ENCODE measurements around the gene TMEM150C.

TMEM150C gene

DNA sequence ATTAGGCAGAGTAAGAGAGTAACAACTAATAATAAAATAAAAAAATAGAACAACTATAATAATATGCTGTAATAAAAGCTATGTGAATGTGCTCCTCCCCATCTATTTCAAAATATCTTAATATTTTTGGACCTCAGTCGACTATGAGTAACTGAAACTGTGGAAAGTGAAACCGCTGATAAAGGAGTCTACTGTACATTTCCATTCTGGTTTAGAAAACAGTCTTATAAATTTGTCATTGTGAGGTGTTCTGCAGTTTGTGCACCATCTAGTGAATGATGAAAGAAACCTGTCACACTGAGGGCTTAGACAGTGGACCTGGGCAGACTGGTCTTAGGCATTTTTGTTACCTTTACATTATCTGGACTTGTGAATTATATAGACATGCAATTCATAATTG, 42.0 kb downstream of the TMEM150C start:
- Histone ChIP-seq H3K9me3 (no peaks in the 10 kb centered on the region), H3K4me3 (no peak overlapping the region), H3K4me1 (peaks cover 14% of the 10 kb centered on the region), H3K4me2 (no peak overlapping the region), H3K9ac (no peak overlapping the region), H3K36me3 (no peaks in the 10 kb centered on the region), H4K20me1 (no peaks in the 10 kb centered on the region), H3K27ac (no peak overlapping the region), H3K27me3 (no peaks in the 10 kb centered on the region)
- no peak for TF ChIP-seq Cebpa-rat (IDR thresholded peaks at IDR 0.05)

DNA sequence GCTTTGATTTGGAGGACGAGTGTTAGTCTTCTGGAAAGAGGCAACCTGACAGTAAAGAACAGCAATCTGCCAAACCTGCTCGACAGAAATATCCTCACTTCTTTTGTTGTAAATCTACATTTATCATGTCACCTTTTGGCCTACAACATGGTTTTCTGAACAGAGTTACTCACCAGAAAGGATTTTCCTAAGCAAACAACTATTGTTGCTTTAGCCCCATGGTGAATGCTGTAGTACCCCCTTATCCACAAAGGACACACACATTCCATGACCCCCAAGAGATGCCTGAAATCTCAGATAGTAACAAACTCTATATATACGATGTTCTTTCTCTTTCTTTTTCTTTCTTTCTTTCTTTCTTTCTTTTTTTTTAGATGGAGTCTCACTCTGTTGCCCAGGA, 42.7 kb downstream of the TMEM150C start:
- H3K27ac ChIP-seq, result no peak overlapping the region
- H3K4me3 ChIP-seq, result no peak overlapping the region
- no peaks in the 10 kb centered on the region for H4K20me1 ChIP-seq
- H3K9me3 ChIP-seq, result no peaks in the 10 kb centered on the region
- no peak overlapping the region for H3K9ac ChIP-seq
- no peak for TF ChIP-seq Cebpa-rat (IDR thresholded peaks at IDR 0.05)
- peaks cover 14% of the 10 kb centered on the region for H3K4me1 ChIP-seq
- no peaks in the 10 kb centered on the region for H3K27me3 ChIP-seq
- no peak overlapping the region for H3K4me2 ChIP-seq
- no peaks in the 10 kb centered on the region for H3K36me3 ChIP-seq

DNA sequence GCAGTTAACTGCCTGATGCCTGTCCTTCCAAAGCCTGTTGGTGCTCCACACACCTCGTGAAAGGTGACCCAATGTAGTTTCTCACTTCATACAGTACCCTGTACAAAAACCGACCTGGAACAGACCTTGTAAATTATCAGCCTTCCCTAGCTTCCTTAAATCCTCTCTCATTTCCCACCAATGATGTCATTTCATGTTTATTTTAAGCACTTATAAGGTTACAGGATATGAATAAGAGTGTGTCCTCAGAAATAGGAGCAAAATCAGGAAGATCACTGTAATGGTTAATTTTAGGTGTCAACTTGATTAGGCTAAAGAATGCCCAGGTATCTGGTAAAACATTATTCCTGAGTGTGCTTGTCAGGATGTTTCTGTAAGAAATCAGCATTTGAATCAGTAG, 44.7 kb downstream of the TMEM150C start:
- Histone ChIP-seq H3K27me3 (no peaks in the 10 kb centered on the region), H3K36me3 (no peaks in the 10 kb centered on the region), H3K9me3 (no peaks in the 10 kb centered on the region), H3K4me3 (no peak overlapping the region), H4K20me1 (no peaks in the 10 kb centered on the region), H3K27ac (no peak overlapping the region), H3K4me1 (peaks cover 14% of the 10 kb centered on the region), H3K4me2 (no peak overlapping the region), H3K9ac (no peak overlapping the region)
- no peak for TF ChIP-seq Cebpa-rat (IDR thresholded peaks at IDR 0.05)

DNA sequence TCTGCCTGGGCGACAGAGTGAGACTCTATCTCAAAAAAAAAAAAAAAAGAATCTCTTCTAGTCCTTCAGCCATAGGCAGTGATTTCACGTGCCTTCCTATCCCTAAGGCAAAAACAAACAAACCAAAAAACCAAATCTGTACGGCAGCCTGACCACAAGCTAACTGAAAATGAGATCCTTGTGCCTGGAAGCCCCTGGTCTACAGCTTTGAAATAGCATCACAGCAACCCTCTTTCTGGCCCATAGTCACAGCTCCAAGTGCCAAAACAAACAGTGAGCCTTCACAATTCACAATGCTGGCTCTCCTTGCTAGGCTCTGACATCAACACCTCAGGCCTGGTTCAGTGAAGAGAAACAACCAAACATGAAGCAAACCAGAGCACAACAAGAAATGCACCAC, 46.1 kb downstream of the TMEM150C start:
- H3K9ac ChIP-seq, result no peak overlapping the region
- peaks cover 14% of the 10 kb centered on the region for H3K4me1 ChIP-seq
- no peaks in the 10 kb centered on the region for H3K27me3 ChIP-seq
- H3K4me2 ChIP-seq, result peak overlapping the region; percentile 36
- no peaks in the 10 kb centered on the region for H3K36me3 ChIP-seq
- no peaks in the 10 kb centered on the region for H3K9me3 ChIP-seq
- TF ChIP-seq Cebpa-rat (IDR thresholded peaks at IDR 0.05), result no peak
- no peak overlapping the region for H3K4me3 ChIP-seq
- H4K20me1 ChIP-seq, result no peaks in the 10 kb centered on the region
- H3K27ac ChIP-seq, result no peak overlapping the region

DNA sequence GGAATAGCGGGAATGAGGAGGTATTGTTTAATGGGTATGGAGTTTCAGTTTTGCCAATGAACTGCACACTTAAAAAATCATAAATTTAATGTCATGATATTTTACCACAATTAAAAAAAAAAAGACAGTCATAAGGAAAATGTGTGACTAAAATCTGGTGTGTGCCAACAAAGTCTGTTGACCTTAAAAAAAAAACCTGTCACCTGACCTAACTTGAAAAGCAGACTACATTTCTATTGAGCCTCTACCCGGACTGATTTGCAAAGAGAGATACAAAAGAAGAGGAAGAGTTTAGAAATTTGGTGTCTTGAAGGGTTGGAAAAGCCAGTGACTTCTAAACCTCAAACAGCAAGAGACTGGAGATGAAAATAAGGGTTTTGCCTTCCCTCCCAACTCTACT, 48.4 kb downstream of the TMEM150C start:
- no peak overlapping the region for H3K27ac ChIP-seq
- no peaks in the 10 kb centered on the region for H3K9me3 ChIP-seq
- no peak overlapping the region for H3K4me2 ChIP-seq
- H3K36me3 ChIP-seq, result no peaks in the 10 kb centered on the region
- no peaks in the 10 kb centered on the region for H4K20me1 ChIP-seq
- H3K27me3 ChIP-seq, result no peaks in the 10 kb centered on the region
- no peak overlapping the region for H3K9ac ChIP-seq
- no peak for TF ChIP-seq Cebpa-rat (IDR thresholded peaks at IDR 0.05)
- H3K4me3 ChIP-seq, result no peak overlapping the region
- H3K4me1 ChIP-seq, result peaks cover 19% of the 10 kb centered on the region

DNA sequence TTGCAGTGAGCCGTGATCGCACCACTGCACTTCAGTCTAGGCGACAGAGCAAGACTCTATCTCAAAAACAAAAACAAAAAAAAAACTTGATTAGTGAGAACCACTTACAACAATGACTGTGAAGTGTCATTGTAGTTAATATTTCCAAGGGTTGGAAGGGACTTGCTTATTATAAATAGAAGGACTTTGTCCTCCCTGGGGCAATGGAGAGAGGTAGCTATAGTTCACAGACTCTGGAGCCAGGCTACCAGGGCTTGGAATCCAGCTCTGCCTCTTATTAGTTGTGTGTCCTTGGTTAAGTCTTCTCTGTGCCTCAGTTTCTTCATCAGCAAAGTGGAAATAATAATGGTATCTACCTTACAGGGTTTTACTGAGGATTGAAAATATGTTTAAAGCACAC, 51.6 kb downstream of the TMEM150C start:
- no peaks in the 10 kb centered on the region for H3K27me3 ChIP-seq
- peaks cover 7% of the 10 kb centered on the region for H3K4me1 ChIP-seq
- no peak overlapping the region for H3K27ac ChIP-seq
- H3K9me3 ChIP-seq, result no peaks in the 10 kb centered on the region
- H3K4me2 ChIP-seq, result no peak overlapping the region
- no peaks in the 10 kb centered on the region for H4K20me1 ChIP-seq
- no peak overlapping the region for H3K4me3 ChIP-seq
- no peak overlapping the region for H3K9ac ChIP-seq
- no peaks in the 10 kb centered on the region for H3K36me3 ChIP-seq
- TF ChIP-seq Cebpa-rat (IDR thresholded peaks at IDR 0.05), result no peak

DNA sequence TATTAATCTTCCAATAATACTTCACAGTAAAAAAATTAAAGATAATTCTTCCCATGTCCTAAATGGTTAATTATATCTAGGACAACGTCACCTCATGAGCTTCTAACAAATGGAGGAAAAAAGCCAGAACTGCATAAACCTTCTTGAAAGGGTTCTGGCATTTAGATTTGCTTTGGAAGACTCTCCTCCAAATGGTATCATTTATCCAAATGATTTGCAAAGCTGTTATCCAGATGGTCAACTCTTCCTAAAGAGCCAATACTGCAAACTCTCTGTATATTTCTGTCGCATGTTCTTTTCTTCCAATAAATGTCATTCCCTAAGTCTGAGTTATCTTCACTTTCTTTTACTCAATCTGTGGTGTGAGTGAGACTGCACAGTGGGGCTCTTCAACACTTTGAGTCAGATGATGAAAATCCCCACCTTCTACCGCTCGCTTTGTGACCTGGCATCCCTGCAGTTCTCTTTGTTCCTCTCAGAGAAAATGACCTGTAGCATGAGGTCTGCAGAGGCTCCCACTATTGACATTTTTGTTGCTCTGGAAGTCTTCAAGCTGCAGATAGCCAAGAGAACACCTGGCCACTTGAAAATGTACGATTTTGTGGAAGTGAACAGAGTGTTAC, 52.9 kb downstream of the TMEM150C start:
- Histone ChIP-seq H3K4me3 (no peak overlapping the region), H3K9me3 (no peaks in the 10 kb centered on the region), H3K27me3 (no peaks in the 10 kb centered on the region), H3K4me1 (peaks cover 5% of the 10 kb centered on the region), H3K4me2 (no peak overlapping the region), H3K27ac (no peak overlapping the region), H3K9ac (no peak overlapping the region), H4K20me1 (no peaks in the 10 kb centered on the region), H3K36me3 (no peaks in the 10 kb centered on the region)
- TF ChIP-seq Cebpa-rat (IDR thresholded peaks at IDR 0.05), result no peak

DNA sequence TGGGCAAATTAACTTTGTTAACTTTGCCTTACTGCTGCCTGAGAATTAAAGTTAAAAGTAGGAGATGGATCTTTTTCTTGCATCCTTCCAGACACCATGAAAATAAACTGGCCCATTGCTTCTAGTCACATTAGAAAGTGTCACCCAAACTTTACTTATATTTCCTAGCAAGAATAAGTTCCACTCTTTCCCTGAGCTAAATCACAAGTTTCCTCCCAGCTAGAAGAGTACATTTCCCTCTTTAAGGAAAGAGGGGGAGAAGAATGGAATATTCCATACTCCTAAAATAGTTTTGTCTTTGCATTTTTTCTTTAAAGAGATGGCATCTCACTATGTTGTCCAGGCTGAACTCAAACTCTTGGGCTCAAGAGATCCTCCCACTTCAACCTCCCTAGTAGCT, 53.8 kb downstream of the TMEM150C start:
- H3K9ac ChIP-seq, result no peak overlapping the region
- TF ChIP-seq Cebpa-rat (IDR thresholded peaks at IDR 0.05), result no peak
- H3K4me3 ChIP-seq, result no peak overlapping the region
- H3K36me3 ChIP-seq, result no peaks in the 10 kb centered on the region
- H3K4me2 ChIP-seq, result no peak overlapping the region
- H4K20me1 ChIP-seq, result no peaks in the 10 kb centered on the region
- no peak overlapping the region for H3K27ac ChIP-seq
- H3K4me1 ChIP-seq, result peaks cover 5% of the 10 kb centered on the region
- H3K9me3 ChIP-seq, result no peaks in the 10 kb centered on the region
- H3K27me3 ChIP-seq, result no peaks in the 10 kb centered on the region

DNA sequence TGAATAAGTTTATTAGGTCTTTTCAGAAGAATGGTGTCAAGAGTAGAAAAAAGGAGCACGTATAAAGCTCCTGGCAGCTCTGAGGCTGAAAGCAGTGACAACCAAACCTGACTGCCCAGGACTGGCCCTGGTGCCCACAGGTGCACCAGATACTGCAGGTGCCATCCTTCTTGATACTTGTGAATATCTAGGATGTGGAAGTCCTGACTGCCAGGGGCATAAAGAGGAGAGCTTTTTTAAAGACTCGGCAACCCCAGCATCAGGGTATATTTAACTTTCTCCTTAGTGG, 60.7 kb downstream of the TMEM150C start:
- Histone ChIP-seq H4K20me1 (no peaks in the 10 kb centered on the region), H3K4me3 (no peak overlapping the region), H3K4me2 (no peak overlapping the region), H3K9me3 (no peaks in the 10 kb centered on the region), H3K36me3 (no peaks in the 10 kb centered on the region), H3K4me1 (no peaks in the 10 kb centered on the region), H3K27ac (no peak overlapping the region), H3K9ac (no peak overlapping the region), H3K27me3 (no peaks in the 10 kb centered on the region)
- TF ChIP-seq Cebpa-rat (IDR thresholded peaks at IDR 0.05), result no peak

DNA sequence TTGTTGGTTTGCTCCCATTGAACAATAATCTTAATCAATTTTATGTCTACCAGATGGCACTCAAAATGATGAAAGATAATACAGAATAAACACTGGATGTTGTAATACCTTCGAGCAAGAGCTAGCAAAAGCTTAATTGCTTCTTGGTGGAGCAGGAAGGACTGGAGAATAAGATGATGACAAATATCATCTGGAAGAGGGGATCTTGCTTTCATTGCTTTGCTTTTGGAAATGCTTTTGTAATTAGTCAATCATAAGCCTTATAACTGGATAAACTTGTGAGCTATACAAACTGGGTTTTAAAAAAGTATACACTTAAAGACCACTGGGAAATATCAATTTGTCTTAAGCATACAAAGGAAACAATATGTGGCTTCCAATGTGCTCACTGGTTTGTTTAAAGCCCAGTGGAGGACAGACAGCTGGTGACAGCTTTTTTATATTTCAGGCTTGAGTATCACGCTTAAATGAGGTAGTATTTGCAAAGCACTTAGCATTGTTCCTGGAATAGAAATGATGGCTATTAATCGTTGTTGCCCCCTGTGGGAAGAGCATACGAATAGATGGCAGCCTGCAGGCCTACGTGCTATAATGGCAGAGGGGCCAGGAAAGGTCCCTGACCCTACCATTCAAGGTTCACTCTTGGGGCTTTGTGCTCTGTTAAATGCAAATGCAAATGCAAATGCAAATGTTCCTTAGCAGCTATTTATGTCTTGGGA, 61.2 kb downstream of the TMEM150C start:
- no peaks in the 10 kb centered on the region for H3K4me1 ChIP-seq
- no peaks in the 10 kb centered on the region for H4K20me1 ChIP-seq
- no peak overlapping the region for H3K9ac ChIP-seq
- H3K27ac ChIP-seq, result no peak overlapping the region
- no peaks in the 10 kb centered on the region for H3K36me3 ChIP-seq
- no peak overlapping the region for H3K4me3 ChIP-seq
- no peak overlapping the region for H3K4me2 ChIP-seq
- no peaks in the 10 kb centered on the region for H3K27me3 ChIP-seq
- no peaks in the 10 kb centered on the region for H3K9me3 ChIP-seq
- no peak for TF ChIP-seq Cebpa-rat (IDR thresholded peaks at IDR 0.05)

All from BLaER1 (cell line).